IMR-90 (cell line): Measurements from ENCODE around the gene IGFBP7. TPM values are rescaled to one million over a fixed set of nuclear protein-coding genes. Genes with fewer than 3 reads are reported as not detected.

Experiments used
- ATAC-seq: fragments of 200-7000 bp; cut with Tn5 transposase; 2 replicates; pipeline ENCODE4 v1.9.1; 2020; ENCODE audit warnings: low read depth, mild to moderate bottlenecking, moderate library complexity
- BruUV-seq: library from RNA; stranded (reverse); fragments of 400-500 nt; replicated peaks from 2 replicates; lab custom pipeline; 2021; lab: Mats Ljungman, UMichigan
- CTCF ChIA-PET: fragments of 300-600 bp; formaldehyde crosslinking; extraction: SDS; loops from one replicate; lab custom pipeline; 2021; ENCODE audit warnings: antibody characterized with exemption; lab: Yijun Ruan, JAX
- POLR2A ChIA-PET: fragments of 300-600 bp; sonication (Branson Sonifier 250); formaldehyde crosslinking; loops from one replicate; lab custom pipeline; 2022; ENCODE audit warnings: antibody characterized with exemption; ENCODE audit not compliant: unreplicated experiment; lab: Charles Lee
- DNase-seq: peaks from one replicate; pipeline ENCODE4 v3.0.0; 2013
- H2AFZ ChIP-seq: replicated peaks from 2 replicates; pipeline ENCODE3; 2013; ENCODE audit warnings: low read length, mild to moderate bottlenecking; ENCODE audit not compliant: poor library complexity
- H2AK5ac ChIP-seq: 2 replicates; pipeline ENCODE4 v1.6.1; 2013; ENCODE audit warnings: low read depth, low read length, inconsistent platforms
- H2AK9ac ChIP-seq: replicated peaks from 2 replicates; pipeline ENCODE3; 2013; ENCODE audit warnings: mild to moderate bottlenecking, low read depth, low read length, moderate library complexity; ENCODE audit not compliant: poor library complexity
- H2BK120ac ChIP-seq: 2 replicates; pipeline ENCODE4 v1.6.1; 2013; ENCODE audit warnings: low read depth, low read length, inconsistent platforms
- H2BK15ac ChIP-seq: 3 replicates; pipeline ENCODE4 v1.6.1; 2013; ENCODE audit warnings: low read depth, low read length, inconsistent platforms
- H2BK20ac ChIP-seq: 2 replicates; pipeline ENCODE4 v1.6.1; 2013; ENCODE audit warnings: low read depth, mild to moderate bottlenecking, inconsistent platforms, low read length, moderate library complexity
- H2BK5ac ChIP-seq: 2 replicates; pipeline ENCODE4 v1.6.1; 2013; ENCODE audit warnings: mild to moderate bottlenecking, low read depth, low read length, inconsistent platforms; ENCODE audit not compliant: poor library complexity, severe bottlenecking
- H3K14ac ChIP-seq: replicated peaks from 2 replicates; pipeline ENCODE4 v1.6.1; 2013; ENCODE audit warnings: low read depth, low read length, inconsistent platforms
- H3K18ac ChIP-seq: 2 replicates; pipeline ENCODE4 v1.6.1; 2013; ENCODE audit warnings: low read depth, low read length, control low read depth
- H3K23ac ChIP-seq: 2 replicates; pipeline ENCODE4 v1.6.1; 2013; ENCODE audit warnings: low read depth, low read length, inconsistent platforms
- H3K27ac ChIP-seq: 2 replicates; pipeline ENCODE4 v1.5.1; 2013; ENCODE audit warnings: mild to moderate bottlenecking, control low read depth, low read length; ENCODE audit not compliant: insufficient read depth
- H3K27me3 ChIP-seq: 2 replicates; pipeline ENCODE4 v1.6.1; 2013; ENCODE audit warnings: low read length; ENCODE audit not compliant: control insufficient read depth, insufficient read depth
- H3K36me3 ChIP-seq: 2 replicates; pipeline ENCODE4 v1.6.1; 2013; ENCODE audit warnings: low read length, mixed read lengths; ENCODE audit not compliant: control insufficient read depth, insufficient read depth
- H3K4ac ChIP-seq: 2 replicates; pipeline ENCODE4 v1.6.1; 2013; ENCODE audit warnings: low read depth, low read length, inconsistent platforms
- H3K4me1 ChIP-seq: 2 replicates; pipeline ENCODE4 v1.6.1; 2013; ENCODE audit warnings: low read length, mixed read lengths; ENCODE audit not compliant: control insufficient read depth, insufficient read depth
- H3K4me2 ChIP-seq: 2 replicates; pipeline ENCODE4 v1.6.1; 2013; ENCODE audit warnings: low read depth, mild to moderate bottlenecking, control low read depth, low read length, moderate library complexity
- H3K4me3 ChIP-seq: 2 replicates; pipeline ENCODE4 v1.5.1; 2013; ENCODE audit warnings: low read depth, mild to moderate bottlenecking, control low read depth, low read length, moderate library complexity; ENCODE audit not compliant: insufficient read depth
- H3K56ac ChIP-seq: 2 replicates; pipeline ENCODE4 v1.6.1; 2013; ENCODE audit warnings: low read length, inconsistent platforms; ENCODE audit not compliant: insufficient read depth; ENCODE audit errors: extremely low read depth
- H3K79me1 ChIP-seq, 2 experiments: 2 replicates each; pipeline ENCODE4 v1.6.1; 2013; ENCODE audit warnings: low read length in 2 of 2, inconsistent platforms in 1 of 2, low read depth in 1 of 2
- H3K9ac ChIP-seq: 2 replicates; pipeline ENCODE4 v1.6.1; 2013; ENCODE audit warnings: low read depth, low read length, control low read depth
- H3K9me1 ChIP-seq: 2 replicates; pipeline ENCODE4 v1.6.1; 2013; ENCODE audit warnings: low read length, inconsistent platforms; ENCODE audit not compliant: insufficient read depth
- H3K9me3 ChIP-seq: 2 replicates; pipeline ENCODE4 v1.6.1; 2013; ENCODE audit warnings: low read length; ENCODE audit not compliant: control insufficient read depth, insufficient read depth
- H4K20me1 ChIP-seq: 2 replicates; pipeline ENCODE4 v1.6.1; 2013; ENCODE audit warnings: low read length, inconsistent platforms; ENCODE audit not compliant: insufficient read depth
- H4K5ac ChIP-seq: 2 replicates; pipeline ENCODE4 v1.6.1; 2013; ENCODE audit warnings: mild to moderate bottlenecking, low read depth, low read length, control low read depth
- H4K8ac ChIP-seq, 2 experiments: 2 replicates each; pipeline ENCODE4 v1.6.1; 2013; ENCODE audit warnings: low read depth in 2 of 2, low read length in 2 of 2, control low read depth in 1 of 2, inconsistent platforms in 1 of 2
- H4K91ac ChIP-seq: 2 replicates; pipeline ENCODE4 v1.6.1; 2013; ENCODE audit warnings: low read depth, low read length, inconsistent platforms; ENCODE audit not compliant: insufficient read depth
- BHLHE40 ChIP-seq: fragments of 150-350 bp; IDR thresholded peaks from 2 replicates; pipeline ENCODE4 v1.6.1; 2016; ENCODE audit warnings: mild to moderate bottlenecking, low read depth, low read length
- CEBPB ChIP-seq: IDR thresholded peaks from 2 replicates; pipeline ENCODE4 v1.6.1; 2012; ENCODE audit warnings: low read depth, low read length, improper control_type of control experiment
- CHD1 ChIP-seq: IDR thresholded peaks from 2 replicates; pipeline ENCODE4 v1.6.1; 2012; ENCODE audit warnings: low read depth, low read length, improper control_type of control experiment
- FOS ChIP-seq: fragments of 150-350 bp; IDR thresholded peaks from 2 replicates; pipeline ENCODE4 v1.6.1; 2016; ENCODE audit warnings: low read depth, low read length
- MAZ ChIP-seq: IDR thresholded peaks from 2 replicates; pipeline ENCODE4 v1.6.1; 2012; ENCODE audit warnings: low read depth, mild to moderate bottlenecking, low read length, improper control_type of control experiment, moderate library complexity, borderline replicate concordance
- MXI1 ChIP-seq: IDR thresholded peaks from 2 replicates; pipeline ENCODE4 v1.6.1; 2012; ENCODE audit warnings: low read depth, mild to moderate bottlenecking, low read length, moderate library complexity, borderline replicate concordance
- NFE2L2 ChIP-seq: fragments of 150-350 bp; IDR thresholded peaks from 2 replicates; pipeline ENCODE4 v1.6.1; 2016; ENCODE audit warnings: low read depth, mild to moderate bottlenecking, low read length
- POLR2A ChIP-seq: IDR thresholded peaks from 2 replicates; pipeline ENCODE4 v1.6.1; 2012; ENCODE audit warnings: mild to moderate bottlenecking, low read depth, low read length
- RAD21 ChIP-seq: IDR thresholded peaks from 2 replicates; pipeline ENCODE4 v1.6.1; 2012; ENCODE audit warnings: low read length, improper control_type of control experiment
- RCOR1 ChIP-seq: IDR thresholded peaks from 2 replicates; pipeline ENCODE4 v1.6.1; 2012; ENCODE audit warnings: mild to moderate bottlenecking, low read length, improper control_type of control experiment; ENCODE audit not compliant: insufficient replicate concordance
- RFX5 ChIP-seq: IDR thresholded peaks from 2 replicates; pipeline ENCODE4 v1.8.0; 2012; ENCODE audit warnings: low read depth, mild to moderate bottlenecking, low read length, moderate library complexity
- SMC3 ChIP-seq: fragments of 150-350 bp; IDR thresholded peaks from 2 replicates; pipeline ENCODE4 v1.6.1; 2016; ENCODE audit warnings: low read depth, mild to moderate bottlenecking, antibody characterized with exemption, low read length, moderate library complexity
- WGBS, 2 experiments: methylation state at CpG; one replicate each; pipeline versions ENCODE4 v1.1.5 to v1.1.7; 2013; ENCODE audit warnings: missing lambda C conversion rate in 2 of 2; ENCODE audit not compliant: insufficient read length in 1 of 2; ENCODE audit errors: extremely low coverage in 2 of 2; 5-methylcytosine and 5-hydroxymethylcytosine counted together
- dilution Hi-C: fragments of 300-500 bp; cut with HindIII; formaldehyde crosslinking; loops from one replicate; pipeline ENCODE4 v1.14.3; 2018; ENCODE audit warnings: low sequenced_read_pairs; ENCODE audit not compliant: unreplicated experiment
- in situ Hi-C: fragments of 300-500 bp; cut with MboI; formaldehyde crosslinking; loops from 3 replicates; pipeline ENCODE4 v1.14.3; 2019; ENCODE audit warnings: low sequenced_read_pairs, inconsistent platforms, mixed read lengths
- intact Hi-C: fragments of 100-400 bp; cut with micrococcal nuclease; formaldehyde crosslinking; loops from 2 replicates; pipeline ENCODE4 v1.10.0; 2022
- polyA plus RNA-seq, 3 experiments: library from polyadenylated mRNA; depleted of rRNA; stranded (reverse); fragments of >200 nt; gene quantifications; 2 replicates each; pipeline ENCODE4 v1.2.3, GENCODE V29; 2012; ENCODE audit warnings: low replicate concordance in 1 of 3
- total RNA-seq: library from RNA; depleted of rRNA; stranded (reverse); fragments of >200 nt; gene quantifications from 2 replicates; pipeline ENCODE4 v1.2.3, GENCODE V29; 2012
- TF ChIP-seq, protein P1 (sequence below): conservative IDR thresholded peaks from 2 replicates; pipeline ENCODE4 v1.5.1; 2012; ENCODE audit warnings: mild to moderate bottlenecking, low read depth, low read length, improper control_type of control experiment
- TF ChIP-seq, protein P2 (sequence below): fragments of 150-350 bp; IDR thresholded peaks from 2 replicates; pipeline ENCODE4 v1.6.1; 2016; ENCODE audit warnings: low read depth, mild to moderate bottlenecking, low read length, moderate library complexity, borderline replicate concordance
- TF ChIP-seq, protein P3 (sequence below): fragments of 150-350 bp; IDR thresholded peaks from 2 replicates; pipeline ENCODE4 v1.6.1; 2017; ENCODE audit warnings: mild to moderate bottlenecking, antibody characterized with exemption, low read length, low read depth

Gene IGFBP7
- total and polyA plus RNA-seq, 2 of the 4 experiments (the other 2 are of a cell fraction), result 33.2 to 267 TPM

- H3K36me3 ChIP-seq, result no peaks in the 10 kb centered on the region; the same call in 1 of the 2 replicates
- no peak overlapping the region for H3K9ac ChIP-seq
- H4K91ac ChIP-seq, result no peak overlapping the region
- H3K4me3 ChIP-seq, result no peak overlapping the region
- DNase-seq (no peak), ATAC-seq (no peak)
- H2BK15ac ChIP-seq, result no peak overlapping the region
- BruUV-seq, result no TSS peak
- intact Hi-C loops, result no loop called here
- no peak overlapping the region for H3K4ac ChIP-seq
- no peak overlapping the region for H2AFZ ChIP-seq
- no CpG with 5 or more reads among the region's 5 CpGs for WGBS, 2 experiments
- H2AK9ac ChIP-seq, result no peak overlapping the region
- CTCF ChIA-PET, result no interaction called here
- TF ChIP-seq SMC3 (no peak), RFX5 (no peak), POLR2A (no peak), CHD1 (no peak), FOS (no peak), RAD21 (no peak), MAZ (no peak), CEBPB (no peak), RCOR1 (no peak), MXI1 (no peak), NFE2L2 (no peak), BHLHE40 (no peak)
- TF ChIP-seq, protein P1, sequence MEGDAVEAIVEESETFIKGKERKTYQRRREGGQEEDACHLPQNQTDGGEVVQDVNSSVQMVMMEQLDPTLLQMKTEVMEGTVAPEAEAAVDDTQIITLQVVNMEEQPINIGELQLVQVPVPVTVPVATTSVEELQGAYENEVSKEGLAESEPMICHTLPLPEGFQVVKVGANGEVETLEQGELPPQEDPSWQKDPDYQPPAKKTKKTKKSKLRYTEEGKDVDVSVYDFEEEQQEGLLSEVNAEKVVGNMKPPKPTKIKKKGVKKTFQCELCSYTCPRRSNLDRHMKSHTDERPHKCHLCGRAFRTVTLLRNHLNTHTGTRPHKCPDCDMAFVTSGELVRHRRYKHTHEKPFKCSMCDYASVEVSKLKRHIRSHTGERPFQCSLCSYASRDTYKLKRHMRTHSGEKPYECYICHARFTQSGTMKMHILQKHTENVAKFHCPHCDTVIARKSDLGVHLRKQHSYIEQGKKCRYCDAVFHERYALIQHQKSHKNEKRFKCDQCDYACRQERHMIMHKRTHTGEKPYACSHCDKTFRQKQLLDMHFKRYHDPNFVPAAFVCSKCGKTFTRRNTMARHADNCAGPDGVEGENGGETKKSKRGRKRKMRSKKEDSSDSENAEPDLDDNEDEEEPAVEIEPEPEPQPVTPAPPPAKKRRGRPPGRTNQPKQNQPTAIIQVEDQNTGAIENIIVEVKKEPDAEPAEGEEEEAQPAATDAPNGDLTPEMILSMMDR, result no peak
- TF ChIP-seq, protein P2, sequence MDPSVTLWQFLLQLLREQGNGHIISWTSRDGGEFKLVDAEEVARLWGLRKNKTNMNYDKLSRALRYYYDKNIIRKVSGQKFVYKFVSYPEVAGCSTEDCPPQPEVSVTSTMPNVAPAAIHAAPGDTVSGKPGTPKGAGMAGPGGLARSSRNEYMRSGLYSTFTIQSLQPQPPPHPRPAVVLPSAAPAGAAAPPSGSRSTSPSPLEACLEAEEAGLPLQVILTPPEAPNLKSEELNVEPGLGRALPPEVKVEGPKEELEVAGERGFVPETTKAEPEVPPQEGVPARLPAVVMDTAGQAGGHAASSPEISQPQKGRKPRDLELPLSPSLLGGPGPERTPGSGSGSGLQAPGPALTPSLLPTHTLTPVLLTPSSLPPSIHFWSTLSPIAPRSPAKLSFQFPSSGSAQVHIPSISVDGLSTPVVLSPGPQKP, result no peak
- TF ChIP-seq, protein P3, sequence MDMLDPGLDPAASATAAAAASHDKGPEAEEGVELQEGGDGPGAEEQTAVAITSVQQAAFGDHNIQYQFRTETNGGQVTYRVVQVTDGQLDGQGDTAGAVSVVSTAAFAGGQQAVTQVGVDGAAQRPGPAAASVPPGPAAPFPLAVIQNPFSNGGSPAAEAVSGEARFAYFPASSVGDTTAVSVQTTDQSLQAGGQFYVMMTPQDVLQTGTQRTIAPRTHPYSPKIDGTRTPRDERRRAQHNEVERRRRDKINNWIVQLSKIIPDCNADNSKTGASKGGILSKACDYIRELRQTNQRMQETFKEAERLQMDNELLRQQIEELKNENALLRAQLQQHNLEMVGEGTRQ, result no peak
- H2BK20ac ChIP-seq, result no peak overlapping the region
- dilution Hi-C loops, result no loop called here
- no peak overlapping the region for H3K23ac ChIP-seq
- H2BK120ac ChIP-seq, result no peak overlapping the region
- H3K18ac ChIP-seq, result no peak overlapping the region
- no peak overlapping the region for H3K4me2 ChIP-seq
- POLR2A ChIA-PET, result no interaction called here
- H3K14ac ChIP-seq, result no peak overlapping the region; the same call in 1 of the 2 replicates
- peaks cover 28% of the 10 kb centered on the region for H3K4me1 ChIP-seq
- H3K79me1 ChIP-seq, result peaks cover 23 to 73% of the 10 kb centered on the region in 2 experiments
- H4K8ac ChIP-seq, result no peak overlapping the region
- H2BK5ac ChIP-seq, result peak overlapping the region; percentile 9
- H3K27ac ChIP-seq, result no peak overlapping the region
- no peak overlapping the region for H2AK5ac ChIP-seq
- H3K27me3 ChIP-seq, result no peaks in the 10 kb centered on the region
- in situ Hi-C loops, result no loop called here
- H3K9me3 ChIP-seq, result no peaks in the 10 kb centered on the region
- H4K5ac ChIP-seq, result no peak overlapping the region
- peaks cover 27% of the 10 kb centered on the region for H3K9me1 ChIP-seq
- peaks cover 21% of the 10 kb centered on the region; the same call in 1 of the 2 replicates for H4K20me1 ChIP-seq
- H3K56ac ChIP-seq, result no peak overlapping the region
Measured at GRCh38 chr4:57095956-57096355, 14.2 kb downstream of the IGFBP7 start.
